Keratinocyte (primary cell): ENCODE data around the gene UBC. TPM values are rescaled to one million over a fixed set of nuclear protein-coding genes. Genes with fewer than 3 reads are reported as not detected.

Source experiments
- DNase-seq: peaks from one replicate; pipeline ENCODE4 v3.0.0-alpha.2; 2011; ENCODE audit warnings: low read depth, missing footprints, low spot score
- FAIRE-seq: peaks from 2 replicates; lab custom pipeline; 2011; peaks lifted over from hg19 to GRCh38; lab: Jason Lieb, UNC
- H2AFZ ChIP-seq: 2 replicates; pipeline ENCODE4 v1.6.0; 2012; ENCODE audit warnings: low read length, control low read depth, inconsistent platforms; ENCODE audit not compliant: control insufficient read depth
- H3K27ac ChIP-seq: 2 replicates; pipeline ENCODE4 v1.5.1; 2011; ENCODE audit warnings: low read length; ENCODE audit not compliant: control insufficient read depth, insufficient read depth
- H3K27me3 ChIP-seq: 3 replicates; pipeline ENCODE4 v1.6.0; 2011; ENCODE audit warnings: low read length; ENCODE audit not compliant: control insufficient read depth, insufficient read depth; ENCODE audit errors: extremely low read depth
- H3K36me3 ChIP-seq, 2 experiments: 2 replicates in 1 of 2; 3 replicates in 1 of 2; pipeline ENCODE4 v1.5.1; 2011; ENCODE audit warnings: low read length in 2 of 2, mild to moderate bottlenecking in 1 of 2; ENCODE audit not compliant: control insufficient read depth in 2 of 2, insufficient read depth in 2 of 2; ENCODE audit errors: extremely low read depth in 1 of 2
- H3K4me1 ChIP-seq: 3 replicates; pipeline ENCODE4 v1.5.1; 2011; ENCODE audit warnings: low read length; ENCODE audit not compliant: control insufficient read depth, insufficient read depth; ENCODE audit errors: extremely low read depth
- H3K4me2 ChIP-seq: 3 replicates; pipeline ENCODE4 v1.6.0; 2011; ENCODE audit warnings: low read depth, low read length; ENCODE audit not compliant: control insufficient read depth, insufficient read depth; ENCODE audit errors: extremely low read depth
- H3K4me3 ChIP-seq, 3 experiments: fragments of 200-600 bp in 1 of 3; sonication (generic) in 1 of 3; 2 replicates in 2 of 3; 3 replicates in 1 of 3; pipeline ENCODE4 v1.5.1; 2011 to 2016; ENCODE audit warnings: low read length in 3 of 3, mild to moderate bottlenecking in 3 of 3, control low read depth in 2 of 3, inconsistent platforms in 1 of 3, low read depth in 1 of 3, mixed read lengths in 1 of 3, mixed run types in 1 of 3, moderate library complexity in 1 of 3; ENCODE audit not compliant: control insufficient read depth in 2 of 3, insufficient read depth in 2 of 3; ENCODE audit errors: extremely low read depth in 1 of 3
- H3K79me2 ChIP-seq: 2 replicates; pipeline ENCODE4 v1.6.0; 2012; ENCODE audit warnings: low read length; ENCODE audit not compliant: control insufficient read depth, insufficient read depth
- H3K9ac ChIP-seq: 3 replicates; pipeline ENCODE4 v1.6.0; 2011; ENCODE audit warnings: low read length; ENCODE audit not compliant: control insufficient read depth, insufficient read depth; ENCODE audit errors: extremely low read depth
- H3K9me1 ChIP-seq: 3 replicates; pipeline ENCODE4 v1.6.0; 2011; ENCODE audit warnings: low read length; ENCODE audit not compliant: control insufficient read depth, insufficient read depth; ENCODE audit errors: extremely low read depth
- H3K9me3 ChIP-seq: 2 replicates; pipeline ENCODE4 v1.5.1; 2012; ENCODE audit warnings: low read depth, low read length; ENCODE audit not compliant: control insufficient read depth
- H4K20me1 ChIP-seq: 3 replicates; pipeline ENCODE4 v1.6.0; 2011; ENCODE audit warnings: low read length; ENCODE audit not compliant: control insufficient read depth, insufficient read depth; ENCODE audit errors: extremely low read depth
- EZH2 ChIP-seq: IDR thresholded peaks from one replicate; pipeline ENCODE4 v1.6.1; 2012; ENCODE audit warnings: inconsistent platforms, mild to moderate bottlenecking, low read length, moderate library complexity
- dilution Hi-C: fragments of 300-500 bp; cut with MboI; formaldehyde crosslinking; loops from one replicate; pipeline ENCODE4 v1.7.0; 2020; ENCODE audit warnings: low sequenced_read_pairs; ENCODE audit not compliant: extremely low pct_ligation_motif_present
- polyA plus RNA-seq, 5 experiments: library from polyadenylated mRNA; depleted of rRNA in 3 of 5; stranded (reverse) in 3 of 5; stranded (forward) in 1 of 5; unstranded in 1 of 5; fragments of >200 nt; gene quantifications; 1 replicate in 1 of 5; 2 replicates in 3 of 5; 3 replicates in 1 of 5; pipeline versions ENCODE4 v1.2.1 to v1.2.3, GENCODE V29; 2011 to 2012; ENCODE audit warnings: missing spikeins in 2 of 5, low read depth in 1 of 5, low replicate concordance in 1 of 5
- TF ChIP-seq, protein P1 (sequence below), 3 experiments: IDR thresholded peaks in 1 of 3; conservative IDR thresholded peaks in 1 of 3; optimal IDR thresholded peaks in 1 of 3; 2 replicates in 2 of 3; 3 replicates in 1 of 3; pipeline versions ENCODE3 to v1.5.1; 2011; ENCODE audit warnings: low read length in 3 of 3, mild to moderate bottlenecking in 3 of 3, moderate library complexity in 2 of 3, control low read depth in 1 of 3, inconsistent platforms in 1 of 3; ENCODE audit not compliant: insufficient read depth in 2 of 3; ENCODE audit errors: extremely low read depth in 1 of 3

The UBC gene
- polyA plus RNA-seq, 1 donor (not counting 4 experiments of a cell fraction or from before 2014, with no cell fraction given) = 2,363 TPM

DNA sequence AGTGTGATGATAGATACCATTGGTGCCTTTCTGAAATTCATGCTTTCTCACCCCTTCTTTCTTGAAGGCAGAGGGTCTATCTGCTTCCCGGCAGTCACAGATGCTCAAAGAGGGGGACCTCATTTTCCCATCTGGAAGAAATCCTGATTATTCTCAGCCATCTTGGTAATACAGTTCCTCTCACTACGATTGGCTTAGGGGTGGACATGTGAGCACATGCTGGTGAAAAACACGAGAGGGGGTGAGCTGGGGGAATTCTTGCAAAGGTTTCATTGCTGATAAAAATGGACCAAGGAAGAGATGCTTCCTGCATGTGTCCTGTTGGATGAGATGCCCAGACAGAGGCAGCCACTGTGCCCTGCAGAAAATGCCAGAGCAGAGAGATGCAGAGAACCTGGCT lies 37.0 kb downstream of the UBC start:
- no peak for FAIRE-seq
- dilution Hi-C loops = no loop called here

DNA sequence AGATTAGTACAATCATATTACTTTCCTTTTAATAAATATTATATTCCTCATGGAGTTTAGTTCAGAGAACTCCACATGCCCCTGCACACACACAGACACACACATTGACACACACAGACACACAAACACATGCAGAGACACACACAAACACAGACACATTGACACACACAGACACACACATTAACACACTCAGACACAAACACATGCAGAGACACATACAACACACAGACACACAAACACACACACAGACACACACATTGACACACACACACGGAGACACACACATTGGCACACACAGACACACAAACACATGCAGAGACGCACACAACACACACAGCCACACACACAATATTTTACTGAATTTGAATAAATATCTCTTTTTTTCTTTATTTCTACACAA lies 38.3 kb downstream of the UBC start:
- Histone ChIP-seq H3K27ac (no peak overlapping the region), H3K79me2 (no peaks in the 10 kb centered on the region), H3K9me3 (no peaks in the 10 kb centered on the region), H3K4me3 (no peak overlapping the region), H3K4me2 (no peak overlapping the region), H4K20me1 (no peaks in the 10 kb centered on the region), H3K9me1 (peaks cover 2% of the 10 kb centered on the region), H3K36me3 (no peaks in the 10 kb centered on the region), H3K27me3 (no peaks in the 10 kb centered on the region), H3K9ac (no peak overlapping the region), H2AFZ (no peak overlapping the region), H3K4me1 (no peaks in the 10 kb centered on the region)
- dilution Hi-C loops = no loop called here
- TF ChIP-seq, protein P1, sequence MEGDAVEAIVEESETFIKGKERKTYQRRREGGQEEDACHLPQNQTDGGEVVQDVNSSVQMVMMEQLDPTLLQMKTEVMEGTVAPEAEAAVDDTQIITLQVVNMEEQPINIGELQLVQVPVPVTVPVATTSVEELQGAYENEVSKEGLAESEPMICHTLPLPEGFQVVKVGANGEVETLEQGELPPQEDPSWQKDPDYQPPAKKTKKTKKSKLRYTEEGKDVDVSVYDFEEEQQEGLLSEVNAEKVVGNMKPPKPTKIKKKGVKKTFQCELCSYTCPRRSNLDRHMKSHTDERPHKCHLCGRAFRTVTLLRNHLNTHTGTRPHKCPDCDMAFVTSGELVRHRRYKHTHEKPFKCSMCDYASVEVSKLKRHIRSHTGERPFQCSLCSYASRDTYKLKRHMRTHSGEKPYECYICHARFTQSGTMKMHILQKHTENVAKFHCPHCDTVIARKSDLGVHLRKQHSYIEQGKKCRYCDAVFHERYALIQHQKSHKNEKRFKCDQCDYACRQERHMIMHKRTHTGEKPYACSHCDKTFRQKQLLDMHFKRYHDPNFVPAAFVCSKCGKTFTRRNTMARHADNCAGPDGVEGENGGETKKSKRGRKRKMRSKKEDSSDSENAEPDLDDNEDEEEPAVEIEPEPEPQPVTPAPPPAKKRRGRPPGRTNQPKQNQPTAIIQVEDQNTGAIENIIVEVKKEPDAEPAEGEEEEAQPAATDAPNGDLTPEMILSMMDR (optimal IDR thresholded peaks at IDR 0.05 in 1 of 3, IDR thresholded peaks at IDR 0.05 in 1 of 3, conservative IDR thresholded peaks at IDR 0.05 in 1 of 3; ENCODE audit: extremely low read depth in 1 of 3, insufficient read depth in 2 of 3, low read length in 3 of 3) = no peak
- no peak for TF ChIP-seq EZH2
- FAIRE-seq = no peak
- no peak for DNase-seq

More for the DNA sequence above, 37.0 kb downstream of the UBC start:
- Histone ChIP-seq H3K9me3 (no peaks in the 10 kb centered on the region), H2AFZ (no peak overlapping the region), H3K9ac (no peak overlapping the region), H3K27ac (no peak overlapping the region), H3K9me1 (peaks cover 2% of the 10 kb centered on the region), H3K27me3 (no peaks in the 10 kb centered on the region), H3K4me3 (no peak overlapping the region), H3K4me2 (no peak overlapping the region), H4K20me1 (no peaks in the 10 kb centered on the region), H3K79me2 (no peaks in the 10 kb centered on the region), H3K36me3 (no peaks in the 10 kb centered on the region), H3K4me1 (no peaks in the 10 kb centered on the region)
- no peak for DNase-seq
- TF ChIP-seq EZH2 = no peak
- TF ChIP-seq, protein P1 (optimal IDR thresholded peaks at IDR 0.05 in 1 of 3, IDR thresholded peaks at IDR 0.05 in 1 of 3, conservative IDR thresholded peaks at IDR 0.05 in 1 of 3; ENCODE audit: extremely low read depth in 1 of 3, insufficient read depth in 2 of 3, low read length in 3 of 3) = no peak
